GM21515 (cell line): Measurements from ENCODE around the gene ECM1.

Experiments
- ATAC-seq: cut with Tn5 transposase; IDR thresholded peaks from one replicate; pipeline ENCODE4 v1.9.1; 2021; ENCODE audit not compliant: unreplicated experiment

Gene ECM1

DNA sequence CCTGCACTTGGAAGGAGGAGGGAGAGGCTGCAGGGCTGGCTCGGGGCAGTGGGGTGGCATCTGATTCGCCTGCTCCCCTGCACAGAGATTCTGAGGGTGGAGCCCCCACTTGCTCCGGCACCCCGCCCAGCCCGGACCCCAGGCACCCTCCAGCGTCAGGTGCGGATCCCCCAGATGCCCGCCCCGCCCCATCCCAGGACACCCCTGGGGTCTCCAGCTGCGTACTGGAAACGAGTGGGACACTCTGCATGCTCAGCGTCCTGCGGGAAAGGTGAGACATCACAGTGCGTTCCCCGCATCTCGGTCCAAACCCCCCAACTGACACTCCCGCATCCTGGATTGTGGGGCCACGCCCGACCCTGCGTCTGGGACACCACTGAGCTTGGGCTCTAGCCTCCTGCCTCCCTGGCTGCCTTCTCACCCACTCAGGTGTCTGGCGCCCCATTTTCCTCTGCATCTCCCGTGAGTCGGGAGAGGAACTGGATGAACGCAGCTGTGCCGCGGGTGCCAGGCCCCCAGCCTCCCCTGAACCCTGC is 49.2 kb downstream of the ECM1 start:
- no peak for ATAC-seq

DNA sequence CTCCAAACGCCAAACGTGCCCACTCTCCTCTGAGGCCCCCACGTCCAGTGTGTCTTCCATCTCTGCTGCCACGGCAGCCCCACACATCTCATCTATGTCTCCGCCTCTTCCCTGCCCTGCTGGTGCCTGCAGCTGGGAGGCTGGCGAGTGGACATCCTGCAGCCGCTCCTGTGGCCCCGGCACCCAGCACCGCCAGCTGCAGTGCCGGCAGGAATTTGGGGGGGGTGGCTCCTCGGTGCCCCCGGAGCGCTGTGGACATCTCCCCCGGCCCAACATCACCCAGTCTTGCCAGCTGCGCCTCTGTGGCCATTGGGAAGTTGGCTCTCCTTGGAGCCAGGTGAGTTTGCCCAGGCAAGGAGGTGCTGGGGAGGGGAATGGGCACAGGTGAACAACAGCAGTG is 49.9 kb downstream of the ECM1 start:
- no peak for ATAC-seq

DNA sequence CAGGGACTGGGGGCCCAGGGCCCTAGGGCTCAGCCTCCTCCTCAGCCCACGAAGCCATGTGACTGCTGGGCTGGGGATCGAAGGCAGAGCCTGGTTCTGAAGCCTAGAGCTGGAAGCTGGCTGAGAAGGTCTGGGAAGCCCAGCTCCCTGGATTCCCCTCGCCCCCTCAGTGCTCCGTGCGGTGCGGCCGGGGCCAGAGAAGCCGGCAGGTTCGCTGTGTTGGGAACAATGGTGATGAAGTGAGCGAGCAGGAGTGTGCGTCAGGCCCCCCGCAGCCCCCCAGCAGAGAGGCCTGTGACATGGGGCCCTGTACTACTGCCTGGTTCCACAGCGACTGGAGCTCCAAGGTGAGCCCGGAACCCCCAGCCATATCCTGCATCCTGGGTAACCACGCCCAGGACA is 50.4 kb downstream of the ECM1 start:
- ATAC-seq, result no peak

DNA sequence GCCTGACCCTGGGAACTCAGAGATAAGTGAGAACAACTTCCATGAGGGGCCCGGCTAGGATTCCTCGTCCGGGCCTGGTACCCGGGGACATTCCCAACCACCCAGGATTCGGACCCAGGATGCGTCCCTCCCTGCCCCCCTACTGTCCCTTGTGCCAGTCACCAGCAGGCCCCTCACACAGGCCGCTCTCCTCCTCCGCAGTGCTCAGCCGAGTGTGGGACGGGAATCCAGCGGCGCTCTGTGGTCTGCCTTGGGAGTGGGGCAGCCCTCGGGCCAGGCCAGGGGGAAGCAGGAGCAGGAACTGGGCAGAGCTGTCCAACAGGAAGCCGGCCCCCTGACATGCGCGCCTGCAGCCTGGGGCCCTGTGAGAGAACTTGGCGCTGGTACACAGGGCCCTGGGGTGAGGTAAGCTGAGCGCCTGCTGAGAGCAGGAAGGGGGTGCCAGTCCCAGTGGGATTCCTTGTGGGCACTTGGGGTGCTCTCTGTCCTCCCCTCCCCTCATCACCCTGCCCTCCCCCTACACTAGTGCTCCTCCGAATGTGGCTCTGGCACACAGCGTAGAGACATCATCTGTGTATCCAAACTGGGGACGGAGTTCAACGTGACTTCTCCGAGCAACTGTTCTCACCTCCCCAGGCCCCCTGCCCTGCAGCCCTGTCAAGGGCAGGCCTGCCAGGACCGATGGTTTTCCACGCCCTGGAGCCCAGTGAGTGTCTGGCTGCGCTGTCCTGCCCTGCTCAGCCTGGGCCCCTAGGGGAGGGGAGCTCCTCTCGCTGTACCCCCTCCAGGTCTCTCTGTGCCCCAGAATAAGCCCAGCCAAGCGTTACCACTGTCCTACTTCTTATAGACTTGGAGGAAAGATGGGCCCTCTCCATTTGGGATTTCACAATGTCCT is 51.1 kb downstream of the ECM1 start:
- ATAC-seq, result no peak

GRCh38 chr1:150559656-150560010 is 51.7 kb downstream of the ECM1 start:
- ATAC-seq, result no peak

- no peak for ATAC-seq
These were observed 52.1 kb downstream of the ECM1 start for GRCh38 chr1:150560011-150560438.

GRCh38 chr1:150560576-150561253 is 52.8 kb downstream of the ECM1 start:
- peak; percentile 25 for ATAC-seq

- ATAC-seq, result no peak
These were observed 53.5 kb downstream of the ECM1 start for GRCh38 chr1:150561254-150561973.

GRCh38 chr1:150561974-150562445 is 54.1 kb downstream of the ECM1 start:
- ATAC-seq, result peak; percentile 41

GRCh38 chr1:150562446-150563339 is 54.8 kb downstream of the ECM1 start:
- peak; percentile 37 for ATAC-seq
